Heart left ventricle (tissue), 16 donors: ENCODE data around the gene MCC. TPM values are rescaled to one million over a fixed set of nuclear protein-coding genes. Genes with fewer than 3 reads are reported as not detected.

Experiments
- ATAC-seq, 4 donors: fragments of 200-7000 bp; cut with Tn5 transposase; one replicate each; pipeline ENCODE4 v1.9.1; 2020 to 2022; ENCODE audit warnings: moderate library complexity in 4 of 4, mild to moderate bottlenecking in 3 of 4, moderate number of reproducible peaks in 1 of 4
- DNase-seq, 5 donors: peaks; one replicate each; pipeline ENCODE4 v3.0.0-alpha.2; 2020
- H3K27ac ChIP-seq, 12 donors: fragments of 200-600 bp; sonication (generic) in 4 of 12; one replicate each; pipeline versions ENCODE4 v1.5.0 to v1.8.0; 2016 to 2022; ENCODE audit warnings: mild to moderate bottlenecking in 2 of 12
- H3K27me3 ChIP-seq, 9 donors: fragments of 200-600 bp; sonication (generic) in 2 of 9; one replicate each; pipeline versions ENCODE4 v1.5.1 to v1.8.0; 2016 to 2022; ENCODE audit warnings: mild to moderate bottlenecking in 3 of 9
- H3K36me3 ChIP-seq, 9 donors: fragments of 200-600 bp; sonication (generic) in 2 of 9; one replicate each; pipeline versions ENCODE4 v1.5.0 to v1.8.0; 2018 to 2022; ENCODE audit warnings: mild to moderate bottlenecking in 2 of 9
- H3K4me1 ChIP-seq, 12 donors: fragments of 200-600 bp; sonication (generic) in 4 of 12; one replicate each; pipeline versions ENCODE4 v1.5.0 to v1.8.0; 2016 to 2022; ENCODE audit warnings: mild to moderate bottlenecking in 3 of 12
- H3K4me3 ChIP-seq, 12 donors: fragments of 200-600 bp; sonication (generic) in 4 of 12; one replicate each; pipeline versions ENCODE4 v1.5.0 to v1.8.0; 2017 to 2022; ENCODE audit warnings: mild to moderate bottlenecking in 9 of 12, moderate library complexity in 4 of 12
- H3K9me3 ChIP-seq, 12 donors: fragments of 200-600 bp; sonication (generic) in 4 of 12; one replicate each; pipeline versions ENCODE4 v1.5.0 to v1.8.0; 2016 to 2022; ENCODE audit warnings: mild to moderate bottlenecking in 1 of 12
- POLR2A ChIP-seq, 2 donors: fragments of 450-650 bp; IDR thresholded peaks; one replicate each; pipeline ENCODE4 v1.6.1; 2017; ENCODE audit warnings: antibody characterized with exemption in 2 of 2, mild to moderate bottlenecking in 2 of 2, moderate library complexity in 2 of 2
- WGBS, 4 donors: extraction: QIAGEN DNeasy Blood & Tissue Kit in 2 of 4; methylation state at CpG; one replicate each; pipeline versions ENCODE4 v1.1.5 to v1.1.7; 2013 to 2018; 5-methylcytosine and 5-hydroxymethylcytosine counted together
- intact Hi-C, 10 donors: fragments of 100-400 bp; cut with DNase I; formaldehyde crosslinking; loops; one replicate each; pipeline versions ENCODE4 v1.11.1 to v1.14.2; 2022
- polyA plus RNA-seq, 2 donors: library from polyadenylated mRNA; stranded (reverse); fragments of 200-250 nt; gene quantifications; one replicate each; pipeline ENCODE4 v1.2.3, GENCODE V29; 2013
- total RNA-seq, 9 donors: library from RNA; depleted of rRNA in 2 of 9; stranded (reverse); fragments of >200 nt in 2 of 9; fragmentation: NEBNext Ultra II Directional in 3 of 9; extraction: Animal tissue kit (Norgen Biotek cat#: 25700) in 3 of 9; gene quantifications; one replicate each; pipeline versions ENCODE4 v1.1.0 to v1.2.4, GENCODE V29; 2016 to 2023
- TF ChIP-seq, protein P1 (sequence below), 12 donors: fragments of 200-600 bp; sonication (generic) in 4 of 12; IDR thresholded peaks; one replicate each; pipeline versions ENCODE4 v1.5.0 to v1.8.0; 2018 to 2022; ENCODE audit warnings: antibody characterized with exemption in 12 of 12, mild to moderate bottlenecking in 5 of 12
- donor health status: ischemic (EF 13 %, LVEDD 7.1; RV severe dilation, severe dysfunction).
- donor health status: healthy with polysubstance abuse.
- donor health status: DM: no; HTN: yes; CAD: no.
- donor health status: DM: no; HTN: no; CAD: no.
- donor health status: ischemic (EF 25% LVEDD 6.9; RV normal size, moderate dysfunction).
- donor health status: ischemic (EF 25% LVEDD 5.7; RV mildly dilated, moderate dysfunction).
- donor health status: healthy.
- donor health status: DM: yes; HTN: yes; CAD: no.
- donor health status: ischemic (EF 35%, LVEDD 5.7; RV mildly dilated, moderate dysfunction).
- donor health status: nonischemic (EF 11% LVEDD 7.7; RV severe dilation, severe dysfunction).
- donor health status: DM: yes; HTN: yes; CAD: no.
- donor health status: PGD.
- donor health status: ischemic (EF 29% LVEDD 5.4; RV normal size, mild dysfunction).
- donor health status: nonischemic (EF 23%, LVEDD 6.1; RV moderate dilation, normal function).

Gene MCC
- total and polyA plus RNA-seq, 11 donors: 6.1 to 33.8 (median 24.3) TPM

DNA sequence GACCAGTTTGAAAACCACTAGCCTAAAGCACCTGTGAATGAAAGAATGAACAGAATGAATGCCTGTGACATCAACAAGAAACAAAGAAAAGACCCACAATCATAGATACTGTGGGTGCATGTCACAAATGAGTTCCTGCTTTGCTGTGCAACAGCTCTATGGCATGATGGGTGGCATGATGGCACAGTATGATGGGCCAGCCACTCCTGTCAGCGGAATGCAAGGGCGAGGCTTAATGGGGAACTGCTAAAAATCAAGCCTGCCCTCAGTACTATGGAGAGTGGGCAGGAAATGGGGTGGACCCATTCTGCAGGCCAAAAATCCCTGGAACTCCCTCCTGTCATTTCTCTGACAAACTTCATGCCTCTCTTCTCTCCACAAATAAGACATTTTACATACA, 422.6 kb downstream of the MCC start:
- Histone ChIP-seq H3K9me3 (no peaks in the 10 kb centered on the region), H3K4me1 (peaks cover 0 to 18% (median 5%) of the 10 kb centered on the region in 12 donors), H3K36me3 (peaks cover 0 to 94% (median 45%) of the 10 kb centered on the region in 9 donors), H3K27me3 (no peaks in the 10 kb centered on the region), H3K4me3 (no peak overlapping the region), H3K27ac (no peak overlapping the region)
- ATAC-seq (no peak), DNase-seq (no peak)
- WGBS, 4 donors: 96 to 100% (median 97%) methylated on average over 2 of the region's 2 CpGs
- TF ChIP-seq, protein P1, sequence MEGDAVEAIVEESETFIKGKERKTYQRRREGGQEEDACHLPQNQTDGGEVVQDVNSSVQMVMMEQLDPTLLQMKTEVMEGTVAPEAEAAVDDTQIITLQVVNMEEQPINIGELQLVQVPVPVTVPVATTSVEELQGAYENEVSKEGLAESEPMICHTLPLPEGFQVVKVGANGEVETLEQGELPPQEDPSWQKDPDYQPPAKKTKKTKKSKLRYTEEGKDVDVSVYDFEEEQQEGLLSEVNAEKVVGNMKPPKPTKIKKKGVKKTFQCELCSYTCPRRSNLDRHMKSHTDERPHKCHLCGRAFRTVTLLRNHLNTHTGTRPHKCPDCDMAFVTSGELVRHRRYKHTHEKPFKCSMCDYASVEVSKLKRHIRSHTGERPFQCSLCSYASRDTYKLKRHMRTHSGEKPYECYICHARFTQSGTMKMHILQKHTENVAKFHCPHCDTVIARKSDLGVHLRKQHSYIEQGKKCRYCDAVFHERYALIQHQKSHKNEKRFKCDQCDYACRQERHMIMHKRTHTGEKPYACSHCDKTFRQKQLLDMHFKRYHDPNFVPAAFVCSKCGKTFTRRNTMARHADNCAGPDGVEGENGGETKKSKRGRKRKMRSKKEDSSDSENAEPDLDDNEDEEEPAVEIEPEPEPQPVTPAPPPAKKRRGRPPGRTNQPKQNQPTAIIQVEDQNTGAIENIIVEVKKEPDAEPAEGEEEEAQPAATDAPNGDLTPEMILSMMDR (IDR thresholded peaks at IDR 0.05): no peak
- TF ChIP-seq POLR2A (IDR thresholded peaks at IDR 0.05): no peak
- intact Hi-C loops: no loop called here

DNA sequence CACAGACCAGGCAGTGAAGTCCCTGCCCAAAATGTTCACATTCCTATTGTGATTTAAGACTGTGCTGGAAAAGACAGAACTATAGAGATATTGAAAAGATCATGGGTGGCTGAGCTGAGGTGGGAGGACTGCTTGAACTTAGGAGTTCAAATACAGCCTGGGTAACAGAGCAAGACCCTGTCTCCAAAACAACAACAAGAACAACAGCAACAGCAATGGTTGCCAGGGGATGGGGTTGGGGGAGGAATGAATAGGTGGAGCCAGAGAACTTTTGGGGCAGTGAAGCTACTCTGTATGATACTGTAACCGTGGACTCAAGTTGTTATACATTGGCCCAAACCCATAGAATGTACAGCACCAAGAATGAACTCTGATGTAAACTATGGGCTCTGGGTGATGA, 423.4 kb downstream of the MCC start:
- Histone ChIP-seq H3K4me3 (no peak overlapping the region), H3K27me3 (no peaks in the 10 kb centered on the region), H3K36me3 (peaks cover 0 to 92% (median 49%) of the 10 kb centered on the region in 9 donors), H3K9me3 (no peaks in the 10 kb centered on the region), H3K4me1 (peaks cover 0 to 19% (median 4%) of the 10 kb centered on the region in 12 donors), H3K27ac (no peak overlapping the region)
- WGBS, 4 donors: 96 to 100% (median 98%) methylated on average over 1 of the region's 1 CpG
- intact Hi-C loops: loop anchor here in 1 of 10 donors (5.0 kb wide), 1 partner anchor 232 kb away; no protein-coding TSS in a partner anchor
- ATAC-seq (no peak), DNase-seq (no peak)
- TF ChIP-seq POLR2A (IDR thresholded peaks at IDR 0.05): no peak
- TF ChIP-seq, protein P1 (IDR thresholded peaks at IDR 0.05): no peak

DNA sequence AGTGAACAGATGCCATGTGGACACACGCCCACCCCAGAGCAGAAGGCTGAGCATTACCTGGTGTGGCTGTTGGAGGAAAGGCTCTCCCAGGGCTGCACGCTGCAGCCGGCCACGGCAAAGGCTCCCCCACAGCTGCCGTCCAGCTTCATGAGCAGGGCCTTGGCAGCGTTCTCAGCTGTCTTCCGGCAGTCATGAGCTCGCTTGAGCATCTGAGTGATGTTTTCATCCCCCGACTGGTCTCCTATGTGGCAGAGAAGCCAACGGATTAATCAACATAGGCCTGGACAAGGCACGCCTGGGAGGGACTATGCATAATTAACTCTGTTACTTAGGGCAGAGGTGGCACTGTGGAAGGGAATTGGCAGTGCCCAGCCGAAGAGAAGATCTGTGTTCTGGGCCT, 424.3 kb downstream of the MCC start:
- peak in 1 of 4 donors; percentile 33 for ATAC-seq
- Histone ChIP-seq H3K27ac (no peak overlapping the region), H3K9me3 (no peaks in the 10 kb centered on the region), H3K36me3 (peaks cover 0 to 89% (median 51%) of the 10 kb centered on the region in 9 donors), H3K4me1 (peaks cover 0 to 28% (median 9%) of the 10 kb centered on the region in 12 donors), H3K27me3 (no peaks in the 10 kb centered on the region), H3K4me3 (no peak overlapping the region)
- intact Hi-C loops: loop anchor here in 1 of 10 donors (5.0 kb wide), 1 partner anchor 233 kb away; no protein-coding TSS in a partner anchor
- WGBS, 4 donors: 73 to 83% (median 74%) methylated on average over 10 to 12 of the region's 12 CpGs
- TF ChIP-seq POLR2A (IDR thresholded peaks at IDR 0.05): no peak
- TF ChIP-seq, protein P1 (IDR thresholded peaks at IDR 0.05): no peak
- DNase-seq: no peak

DNA sequence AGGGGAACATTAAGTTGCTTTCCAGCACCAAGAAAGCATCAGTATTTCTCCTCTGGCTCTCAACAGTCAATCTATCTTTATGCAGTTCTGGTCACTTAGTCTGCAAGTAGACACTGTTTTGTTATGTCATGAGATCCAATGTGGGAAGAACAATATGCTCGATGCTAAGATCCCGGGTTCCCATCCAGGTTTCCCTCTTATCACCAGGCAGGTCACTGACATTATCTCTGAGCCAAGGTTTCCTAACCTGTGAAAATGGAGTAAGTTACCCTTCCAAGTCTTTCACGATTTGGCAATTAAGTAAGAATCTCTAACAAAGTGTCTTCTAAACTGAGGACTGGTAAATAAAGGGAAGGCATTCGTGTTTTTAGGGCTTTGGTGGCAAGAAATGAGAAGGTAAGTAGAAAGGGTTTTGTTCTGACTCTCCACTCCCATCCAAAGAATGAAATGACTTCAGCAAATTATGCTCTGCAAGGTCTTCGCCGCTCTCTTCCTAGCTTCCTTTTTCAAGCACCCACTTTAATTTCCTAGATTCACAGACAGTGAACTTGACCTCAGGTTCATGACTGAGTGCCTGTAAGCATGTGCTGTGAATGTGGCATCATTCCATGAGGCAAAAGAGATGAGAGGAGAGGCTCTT, 425.3 kb downstream of the MCC start:
- intact Hi-C loops: loop anchor here in 1 of 10 donors (5.0 kb wide), 1 partner anchor 234 kb away; no protein-coding TSS in a partner anchor
- H3K9me3 ChIP-seq: no peaks in the 10 kb centered on the region
- peaks cover 0 to 83% (median 46%) of the 10 kb centered on the region in 9 donors for H3K36me3 ChIP-seq
- H3K4me1 ChIP-seq: peaks cover 0 to 37% (median 11%) of the 10 kb centered on the region in 12 donors
- no peak for ATAC-seq
- H3K27ac ChIP-seq: no peak overlapping the region
- DNase-seq: no peak
- H3K27me3 ChIP-seq: no peaks in the 10 kb centered on the region
- WGBS, 4 donors: 81 to 89% (median 88%) methylated on average over 6 of the region's 6 CpGs
- no peak overlapping the region for H3K4me3 ChIP-seq
- no peak for TF ChIP-seq POLR2A (IDR thresholded peaks at IDR 0.05)
- TF ChIP-seq, protein P1 (IDR thresholded peaks at IDR 0.05): no peak
